Lung microvascular endothelial cell (primary cell): Measurements from ENCODE around the gene NQO2. TPM values are rescaled to one million over a fixed set of nuclear protein-coding genes. Genes with fewer than 3 reads are reported as not detected.
"Not testable (repeated sequence)": the region's sequence is repeated elsewhere in the genome, so short reads cannot be mapped to it uniquely, and the experiment has no call there.

Source experiments
- DNase-seq, 2 donors: peaks; one replicate each; pipeline versions ENCODE4 v3.0.0 to v3.0.0-alpha.2; 2010; ENCODE audit warnings: low read depth in 2 of 2
- total RNA-seq: library from RNA; depleted of rRNA; stranded (reverse); fragments of >200 nt; gene quantifications from 2 replicates; pipeline ENCODE4 v1.2.1, GENCODE V29; 2014

Gene NQO2
- total RNA-seq, 1 donor from 2014 or later, result 8.5 TPM

DNA sequence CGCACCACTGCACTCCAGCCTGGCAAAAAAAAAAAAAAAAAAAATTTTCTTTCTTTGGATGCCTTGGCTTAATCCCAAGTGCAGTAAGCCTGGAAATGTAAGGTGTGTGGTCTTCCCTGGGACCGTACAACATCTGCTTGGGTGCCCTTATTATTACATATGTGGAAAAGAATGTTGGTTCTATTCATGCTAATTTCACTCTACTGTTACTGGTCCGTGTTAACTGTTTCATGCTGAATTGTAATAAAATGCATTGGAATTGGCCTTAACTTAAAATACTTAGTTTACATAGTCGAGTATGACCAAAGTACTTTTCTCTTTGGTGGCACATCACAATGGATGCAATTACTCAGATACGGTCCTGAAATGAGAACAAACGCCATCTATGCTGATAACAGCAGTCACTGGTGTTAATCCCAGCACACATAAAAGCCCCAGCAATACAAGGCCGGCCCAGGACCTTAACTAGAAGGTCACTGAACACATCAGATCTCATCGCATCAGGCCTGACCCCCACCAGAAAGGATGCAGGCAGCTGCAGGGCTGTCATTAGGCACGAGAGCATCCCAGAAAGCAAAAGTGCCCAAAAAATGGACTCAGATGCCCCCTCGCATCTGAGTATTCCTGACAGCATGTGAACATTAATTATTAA is 29.5 kb upstream of the NQO2 start:
- DNase-seq, result peak in 1 of 2 donors; percentile 41

DNA sequence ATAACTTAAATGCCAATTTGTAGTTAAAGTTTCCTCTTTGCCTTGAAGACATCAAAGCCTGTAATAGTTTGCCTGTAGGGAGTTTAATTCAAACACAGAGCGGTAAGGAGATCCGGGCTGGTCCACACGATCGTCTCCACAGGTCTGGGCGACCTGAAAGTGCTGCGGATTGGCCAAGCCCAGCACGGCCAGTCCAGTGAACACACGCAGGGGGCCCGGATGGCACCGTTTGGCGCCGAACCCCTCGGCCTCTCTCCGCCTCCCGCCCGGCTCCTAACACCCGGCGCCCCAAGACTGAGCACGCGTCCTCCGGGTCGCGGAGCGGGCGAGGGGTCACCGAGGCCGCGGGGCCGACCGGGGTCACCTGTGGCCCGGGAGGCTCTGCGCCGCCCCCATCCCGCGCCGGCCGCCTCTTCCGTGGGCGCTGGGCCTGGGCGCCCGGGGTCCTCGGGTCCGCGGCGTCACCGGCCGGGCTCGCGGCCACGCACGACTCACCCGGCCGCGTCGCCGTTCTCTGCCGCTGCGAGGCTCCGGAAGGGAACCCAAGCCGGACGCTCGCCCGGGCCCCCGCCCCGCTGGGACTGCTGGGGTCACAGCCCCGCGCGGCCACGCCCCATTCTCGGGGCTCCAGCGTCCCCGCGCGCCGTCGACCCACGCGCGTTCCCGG is 28.8 kb upstream of the NQO2 start:
- peak; percentile 56 to 58 for DNase-seq

DNA sequence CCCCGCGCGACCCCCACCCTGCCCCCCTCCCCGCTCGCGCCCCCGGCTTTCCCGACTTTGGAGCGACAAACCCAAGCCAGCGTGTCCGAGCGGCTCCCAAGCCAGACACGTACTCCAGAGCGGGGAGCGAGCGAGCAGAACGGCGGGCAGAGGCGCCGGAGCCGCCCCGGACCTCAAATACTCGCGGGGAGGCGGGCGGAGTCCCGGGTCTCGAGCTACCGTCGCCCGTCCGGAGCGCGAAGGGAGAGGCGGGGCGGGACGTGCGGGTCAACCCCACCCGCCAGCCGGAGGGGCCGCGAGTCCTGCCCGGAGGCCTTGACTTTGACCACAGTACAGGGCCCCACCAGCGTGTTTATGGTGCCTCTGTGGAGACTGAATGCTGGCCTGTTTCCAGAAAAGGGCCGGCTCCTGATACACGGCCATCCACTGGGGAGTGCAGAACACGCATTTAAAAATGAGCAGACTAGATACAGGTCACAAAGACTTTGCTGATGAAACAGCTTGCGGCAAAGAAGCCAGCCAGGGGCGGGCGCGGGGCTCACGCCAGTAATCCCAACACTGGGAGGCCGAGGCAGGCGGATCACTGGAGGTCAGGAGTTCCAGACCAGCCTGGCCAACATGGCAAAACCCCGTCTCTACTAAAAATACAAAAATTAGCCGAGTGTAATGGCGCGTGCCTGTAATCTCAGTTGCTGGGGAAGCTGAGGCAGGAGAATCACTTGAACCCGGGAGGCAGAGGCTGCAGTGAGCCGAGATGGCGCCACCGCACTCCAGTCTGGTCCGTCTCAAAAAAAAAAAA is 28.1 kb upstream of the NQO2 start, which contains the start of gene SERPINB6:
TSS of gene SERPINB6 (minus strand) at position 148 of the 799 bp plus-strand sequence. CDS start 12,235 bp downstream, outside the sequence.
- peak; percentile 65 to 86 for DNase-seq

DNA sequence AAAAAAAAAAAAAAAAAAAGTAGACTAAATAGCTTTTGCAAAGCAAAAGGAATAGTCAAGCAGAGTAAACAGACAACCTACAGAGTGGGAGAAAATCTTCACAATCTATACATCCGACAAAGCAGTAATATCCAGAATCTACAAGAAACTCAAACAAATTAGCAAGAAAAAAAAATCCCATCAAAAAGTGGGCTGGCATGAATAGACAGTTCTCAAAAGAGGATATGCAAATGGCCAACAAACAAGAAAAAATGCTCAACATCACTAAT is 27.5 kb upstream of the NQO2 start:
- DNase-seq, result not testable (repeated sequence)

DNA sequence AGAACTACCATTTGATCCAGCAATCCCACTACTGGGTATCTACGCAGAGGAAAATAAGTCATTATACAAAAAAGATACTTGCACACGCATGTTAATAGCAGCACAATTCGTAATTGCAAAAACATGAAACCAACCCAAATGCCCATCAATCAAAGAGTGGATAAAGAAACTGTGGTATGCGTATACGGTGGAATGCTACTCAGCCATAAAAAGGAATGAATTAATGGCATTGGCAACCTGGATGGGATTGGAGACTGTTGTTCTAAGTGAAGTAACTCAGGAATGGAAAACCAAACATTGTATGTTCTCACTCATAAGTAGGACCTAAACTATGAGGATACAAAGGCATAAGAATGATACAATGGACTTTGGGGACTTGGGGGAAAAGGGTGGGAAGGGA is 27.0 kb upstream of the NQO2 start:
- DNase-seq, result not testable (repeated sequence)

DNA sequence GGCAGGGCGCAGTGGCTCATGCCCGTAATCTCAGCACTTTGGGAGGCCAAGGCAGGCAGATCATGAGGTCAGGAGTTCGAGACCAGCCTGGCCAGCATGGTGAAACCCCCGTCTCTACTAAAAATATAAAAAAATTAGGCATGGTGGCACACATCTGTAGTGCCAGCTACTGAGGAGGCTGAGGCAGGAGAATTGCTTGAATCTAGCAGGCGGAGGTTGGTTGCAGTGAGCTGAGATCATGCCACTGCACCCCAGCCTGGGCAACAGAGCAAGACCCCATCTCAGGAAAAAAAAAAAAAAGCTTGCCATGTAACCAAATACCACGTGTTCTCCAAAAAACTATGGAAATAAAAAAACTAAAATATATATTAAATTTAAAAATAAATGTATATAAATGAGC is 26.5 kb upstream of the NQO2 start:
- not testable (repeated sequence) for DNase-seq

DNA sequence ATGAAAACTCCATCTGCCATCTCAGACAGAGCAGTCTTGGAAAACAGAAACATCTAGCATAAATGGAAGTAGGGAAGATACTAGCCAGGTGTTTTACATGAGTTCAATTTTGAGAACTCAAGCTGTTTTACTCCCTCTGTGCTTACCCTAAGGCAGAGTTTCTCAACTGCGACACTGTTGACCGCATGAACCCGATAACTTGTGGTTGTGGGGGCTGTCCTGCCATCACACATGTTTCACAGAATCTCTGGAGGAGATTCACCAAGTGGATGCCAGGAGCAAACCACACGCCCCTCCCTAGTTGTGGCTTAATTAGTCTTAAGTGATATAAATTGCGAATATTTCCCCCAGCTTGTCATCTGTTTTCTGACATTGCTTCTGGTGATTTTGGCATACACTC is 26.0 kb upstream of the NQO2 start:
- no peak for DNase-seq

DNA sequence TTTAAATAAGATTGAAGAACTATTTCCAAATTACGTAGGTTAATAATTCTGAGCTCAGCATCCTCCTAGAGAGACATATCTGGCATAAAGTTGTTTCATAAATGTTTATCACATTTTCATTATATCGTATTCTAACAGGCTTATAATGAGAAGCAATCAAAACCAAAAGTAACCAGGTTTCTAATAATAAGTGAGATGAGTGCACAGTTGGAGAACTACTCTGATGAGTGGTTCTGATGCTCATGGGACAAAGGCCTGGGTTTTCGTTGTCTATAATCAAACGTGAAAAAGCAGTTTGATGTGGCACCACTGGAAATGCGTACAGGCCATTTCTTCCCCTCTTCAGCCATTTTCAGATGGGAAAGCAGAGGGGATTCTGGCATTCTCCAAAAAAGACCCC is 23.6 kb upstream of the NQO2 start:
- DNase-seq, result no peak

DNA sequence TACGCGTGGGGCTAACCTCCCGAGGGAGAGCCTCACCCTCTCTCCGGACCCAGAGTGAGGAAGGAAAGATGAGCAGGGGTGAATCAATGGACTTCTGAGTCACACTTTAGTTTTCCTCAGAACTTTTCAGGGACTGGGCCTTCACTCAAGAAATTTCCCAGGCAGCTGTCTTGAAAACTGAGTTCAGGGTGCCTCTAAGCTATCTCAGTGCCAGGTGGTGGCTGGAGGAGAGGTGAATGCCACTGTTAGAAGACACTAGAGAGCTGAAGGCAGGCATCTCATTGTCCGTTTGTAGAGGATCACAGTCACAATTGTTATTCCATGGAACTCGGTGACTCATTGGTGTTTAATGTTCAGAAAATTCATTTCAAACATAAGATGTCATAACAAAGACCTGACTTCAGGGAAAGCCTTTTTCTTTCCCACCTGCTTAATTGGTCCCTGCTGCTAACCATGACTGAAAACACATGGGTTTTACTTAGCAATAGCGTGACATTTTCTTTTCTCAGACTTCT is 23.1 kb upstream of the NQO2 start:
- peak; percentile 53 to 73 for DNase-seq

DNA sequence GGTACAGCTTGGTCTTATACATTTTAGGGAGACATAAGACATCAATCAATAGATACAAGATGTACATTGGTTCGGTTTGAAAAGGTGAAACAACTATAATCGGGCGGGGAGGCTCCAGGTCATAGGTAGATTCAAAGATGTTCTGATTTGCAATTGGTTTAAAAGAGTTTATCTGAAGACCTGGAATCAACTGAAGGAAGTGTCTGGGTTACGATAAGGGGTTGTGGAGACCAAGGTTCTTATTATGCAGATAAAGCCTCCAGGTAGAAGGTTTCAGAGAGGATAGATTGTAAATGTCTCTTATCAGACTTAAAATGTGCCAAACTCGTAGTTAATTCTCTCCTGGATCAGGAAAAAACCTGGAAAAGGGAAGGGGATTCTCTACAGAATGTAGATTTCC is 22.4 kb upstream of the NQO2 start:
- DNase-seq, result no peak

DNA sequence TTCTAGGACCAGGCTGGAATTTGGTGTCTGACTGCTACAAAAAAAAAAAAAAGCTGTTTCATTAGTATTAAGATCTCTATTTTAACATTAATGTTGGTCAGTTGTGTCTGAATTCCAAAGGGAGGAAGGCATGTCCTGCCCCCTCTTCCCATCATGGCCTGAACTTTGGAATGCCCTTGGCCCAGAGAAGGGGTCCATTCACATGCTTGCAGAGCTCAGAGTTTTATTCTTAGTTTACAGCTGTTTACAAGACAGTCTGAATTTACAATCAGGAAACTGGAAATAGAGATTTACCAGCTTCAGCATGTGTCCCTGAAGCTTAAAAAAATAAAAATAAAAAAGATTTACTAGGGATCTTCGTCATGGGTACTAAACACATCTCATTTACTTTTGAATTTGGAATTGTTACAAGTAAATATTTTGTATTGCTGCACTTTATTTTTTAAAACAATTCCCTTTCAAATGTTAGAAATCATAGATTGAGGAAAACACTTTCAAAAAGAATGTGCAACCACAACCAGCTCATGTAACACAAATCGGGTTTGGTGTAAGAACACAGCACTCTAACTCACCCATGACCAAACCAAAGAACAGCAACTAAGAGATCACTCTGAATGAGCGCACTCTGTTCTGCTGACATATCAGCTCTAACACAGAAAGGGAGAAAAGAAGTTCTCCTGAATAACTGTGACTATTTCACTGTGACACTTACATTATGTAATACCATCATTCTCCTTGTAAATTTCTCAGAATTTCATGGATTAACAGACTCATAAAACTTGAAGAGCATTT is 21.7 kb upstream of the NQO2 start:
- DNase-seq, result no peak

DNA sequence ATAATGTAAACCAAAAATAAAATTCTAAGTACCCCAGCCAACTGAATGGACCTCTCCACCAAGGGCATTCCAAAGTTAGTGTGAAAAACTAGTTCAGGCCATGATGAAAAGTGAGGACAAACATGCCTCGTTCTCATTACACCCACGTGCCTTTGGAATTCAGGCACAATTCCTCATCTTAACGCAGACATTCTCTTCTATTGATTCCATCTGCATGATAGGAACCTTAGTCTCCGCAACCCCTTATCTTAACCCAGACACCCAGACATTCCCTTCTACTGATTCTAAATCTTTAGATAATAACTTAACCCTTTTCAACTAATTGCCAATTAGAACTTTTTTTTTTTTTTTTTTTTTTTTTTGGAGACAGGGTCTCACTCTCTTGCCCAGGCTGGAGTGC is 20.8 kb upstream of the NQO2 start:
- no peak for DNase-seq

DNA sequence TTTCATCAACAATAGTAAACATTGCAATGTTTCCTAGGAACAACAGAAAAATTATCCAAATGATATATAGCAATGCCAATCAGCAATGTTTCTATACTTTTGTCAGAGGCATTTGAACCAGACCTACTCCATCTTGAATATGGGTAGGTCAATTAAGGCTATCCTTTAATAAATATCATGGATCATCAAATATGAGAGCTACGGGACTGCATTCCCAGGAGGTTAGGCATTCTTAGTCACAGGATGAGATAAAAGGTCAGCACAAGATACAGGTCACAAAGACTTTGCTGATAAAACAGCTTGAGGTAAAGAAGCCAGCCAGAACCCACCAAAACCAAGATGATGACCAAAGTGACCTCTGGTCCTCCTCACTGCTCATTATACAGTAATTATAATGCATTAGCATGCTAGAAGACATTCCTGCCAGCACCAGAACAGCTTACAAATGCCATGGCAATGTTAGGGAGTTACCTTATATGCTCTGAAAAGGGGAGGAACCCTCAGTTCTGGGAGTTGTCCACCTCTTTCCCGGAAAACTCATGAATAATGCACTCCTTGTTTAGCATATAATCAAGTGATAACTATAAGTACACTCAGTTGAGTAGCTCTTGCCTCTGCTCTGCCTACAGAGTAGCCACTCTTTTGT is 19.8 kb upstream of the NQO2 start:
- no peak for DNase-seq

DNA sequence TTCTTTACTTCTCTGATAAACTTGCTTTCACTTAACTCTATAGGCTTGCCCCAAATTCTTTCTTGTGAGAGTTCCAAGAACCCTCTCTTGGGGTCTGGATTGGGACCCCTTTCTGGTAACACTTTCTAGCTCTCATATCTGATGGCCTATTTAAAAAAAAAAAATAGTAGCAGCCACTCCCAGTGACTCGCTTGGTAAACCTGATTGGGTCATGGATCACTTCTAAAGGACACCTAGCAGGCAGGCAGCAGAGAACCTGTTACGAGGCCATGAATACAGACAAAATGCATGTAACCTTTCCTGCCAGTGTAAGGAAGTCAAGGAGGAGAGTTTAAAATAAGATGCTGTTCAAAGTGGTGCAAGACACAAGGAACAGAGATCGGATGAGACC is 19.2 kb upstream of the NQO2 start:
- no peak for DNase-seq

DNA sequence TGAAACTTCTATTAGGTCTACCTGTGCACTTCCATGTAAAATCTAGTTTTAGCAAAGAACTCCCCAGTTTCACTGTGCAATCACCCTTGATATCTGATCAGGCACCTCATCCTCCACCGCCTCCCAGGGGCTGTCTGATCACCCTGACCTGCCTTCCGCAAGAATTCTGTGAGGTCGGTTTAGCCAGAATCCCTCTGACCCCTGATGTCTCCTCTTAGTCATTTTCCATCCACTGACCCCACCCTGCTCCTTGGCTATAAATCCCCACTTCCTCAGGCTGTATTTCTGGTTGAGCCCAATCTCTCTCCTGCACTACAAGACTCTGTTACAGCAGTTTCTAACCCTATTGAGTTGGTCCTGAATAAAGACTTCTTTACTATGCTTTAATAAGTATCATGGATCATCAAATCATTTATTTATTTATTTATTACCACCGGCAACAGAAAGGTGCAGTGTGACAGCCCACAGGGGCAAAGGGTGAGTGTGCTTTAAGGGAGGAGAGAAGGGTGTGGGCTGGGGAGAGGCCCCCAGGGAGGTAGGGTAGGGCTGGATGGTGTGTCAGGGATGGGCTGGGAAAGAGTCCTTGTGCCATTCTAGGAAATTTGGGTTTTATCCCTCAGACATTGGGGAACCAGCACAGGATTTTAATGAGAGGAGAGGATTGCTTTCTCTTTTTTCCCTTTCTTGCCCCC is 17.1 kb upstream of the NQO2 start:
- peak in 1 of 2 donors; percentile 29 for DNase-seq

DNA sequence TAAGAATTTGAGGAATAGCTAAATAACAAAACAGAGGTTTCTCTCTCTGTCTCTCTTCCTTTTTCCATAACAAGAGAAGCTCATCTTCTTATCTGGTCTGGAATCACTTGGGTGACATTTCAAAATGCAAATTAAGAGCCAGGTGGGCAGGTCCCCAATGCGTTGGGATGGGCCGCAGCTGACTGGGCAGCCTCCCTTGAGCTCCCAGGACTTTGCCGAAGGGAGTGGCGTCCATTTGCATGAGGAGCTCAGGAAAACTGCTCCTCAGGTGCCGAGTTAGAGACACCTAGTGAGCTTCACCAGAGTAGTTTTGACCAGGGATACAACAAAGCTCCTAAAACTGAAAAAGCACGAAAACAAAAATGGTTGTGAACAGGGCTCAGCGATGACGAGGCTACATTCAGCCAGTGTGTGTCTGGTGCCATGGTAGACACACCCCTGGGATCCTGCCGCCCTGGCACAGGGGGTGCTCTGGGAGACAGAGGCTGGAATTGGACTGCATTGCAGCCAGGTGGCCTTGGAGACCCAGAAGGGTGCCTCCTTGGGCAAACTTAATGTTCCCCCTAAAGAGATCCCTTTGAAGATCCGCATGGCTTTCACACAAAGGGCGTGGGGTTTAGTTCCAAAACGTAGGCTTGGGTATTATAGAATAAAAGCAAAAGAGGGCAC is 14.8 kb upstream of the NQO2 start:
- DNase-seq, result no peak

DNA sequence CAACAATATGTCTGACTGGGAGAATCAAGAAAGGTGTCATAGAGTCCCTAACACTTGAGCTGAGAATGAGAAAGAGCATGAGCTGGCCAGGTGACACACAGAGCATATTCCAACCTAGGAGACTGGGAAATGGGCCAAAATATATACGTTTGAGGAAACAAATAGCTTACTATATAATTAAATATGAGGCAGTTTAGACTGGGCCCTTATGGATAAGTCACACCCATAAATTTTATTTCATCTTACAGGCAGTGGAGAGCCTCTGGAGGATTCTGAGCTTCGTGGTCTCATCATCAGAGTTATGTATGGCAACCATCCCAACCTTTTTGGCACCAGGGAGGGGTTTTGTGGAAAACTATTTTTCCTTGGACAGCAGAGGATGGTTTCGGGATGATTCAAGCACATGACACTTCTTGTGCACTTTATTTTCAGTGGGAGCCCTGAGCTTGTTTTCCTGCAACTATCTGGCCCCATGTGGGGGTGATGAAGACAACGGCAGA is 12.9 kb upstream of the NQO2 start:
- DNase-seq, result peak in 1 of 2 donors; percentile 54

DNA sequence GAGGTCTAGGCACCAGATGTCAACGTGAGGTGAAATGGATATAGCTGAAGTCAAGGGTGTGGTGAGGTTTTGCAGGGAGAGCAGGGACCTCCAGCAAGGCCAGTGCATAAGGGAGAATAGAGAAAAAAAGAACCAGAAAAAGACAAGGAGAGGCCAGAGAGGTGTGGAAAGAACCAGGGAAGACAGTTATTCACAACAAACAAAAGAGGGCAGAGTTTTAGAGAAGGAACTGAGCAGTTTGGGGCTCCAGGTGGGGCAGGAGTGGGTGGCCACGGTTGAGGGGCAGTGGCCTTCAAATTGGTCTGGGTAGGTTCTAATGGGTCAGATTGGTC is 11.6 kb upstream of the NQO2 start:
- no peak for DNase-seq

DNA sequence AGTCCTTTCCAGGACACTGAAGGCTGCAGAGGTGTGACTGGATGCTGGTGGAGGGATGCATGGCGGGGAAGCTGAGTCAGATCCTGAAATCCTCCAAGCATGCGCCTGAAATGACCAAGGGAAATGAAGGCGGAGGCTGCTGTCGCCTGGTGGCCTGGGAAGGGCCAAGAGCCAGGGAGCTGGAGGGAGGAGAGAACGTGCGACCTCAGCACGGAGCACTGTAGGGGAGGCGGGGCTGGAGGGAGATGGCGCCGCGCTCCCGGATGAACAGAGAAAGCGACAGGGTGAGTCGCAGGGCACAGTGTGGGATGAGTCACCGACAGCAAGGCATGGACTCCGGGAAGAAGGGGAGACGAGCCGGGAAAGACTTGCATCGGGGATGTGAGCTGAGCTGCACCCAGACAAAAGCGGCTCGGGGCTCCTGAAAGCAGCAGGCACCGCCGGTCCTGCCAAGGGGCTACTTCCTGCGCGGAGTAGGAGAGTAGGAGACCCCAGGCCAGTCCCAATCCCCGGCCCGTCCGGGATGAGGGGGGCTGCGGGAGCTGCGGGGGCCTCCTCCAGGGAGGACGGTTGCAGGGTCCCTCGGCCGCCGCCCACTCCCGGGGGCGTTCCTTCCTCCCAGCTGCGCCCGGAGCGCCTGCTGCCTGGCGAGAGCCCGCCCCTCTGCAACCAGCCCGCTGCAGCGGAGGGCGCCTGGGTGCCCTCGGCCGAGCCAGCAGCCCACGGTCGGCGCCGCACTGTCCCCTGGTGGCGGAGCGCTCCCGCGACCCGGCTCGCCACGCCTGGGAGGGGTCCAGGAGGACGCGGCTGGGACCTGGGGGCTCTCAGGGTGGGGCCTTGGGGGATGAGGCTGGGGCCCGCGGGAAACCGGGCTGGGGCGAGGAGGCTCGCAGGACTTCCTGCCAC is 11.0 kb upstream of the NQO2 start:
- peak; percentile 92 to 97 for DNase-seq
